GM18870 (cell line): Measurements from ENCODE around the gene ZBTB20.

Experiments
- ATAC-seq: cut with Tn5 transposase; IDR thresholded peaks from one replicate; pipeline ENCODE4 v1.9.1; 2021; ENCODE audit warnings: moderate library complexity; ENCODE audit not compliant: unreplicated experiment

Gene ZBTB20

DNA sequence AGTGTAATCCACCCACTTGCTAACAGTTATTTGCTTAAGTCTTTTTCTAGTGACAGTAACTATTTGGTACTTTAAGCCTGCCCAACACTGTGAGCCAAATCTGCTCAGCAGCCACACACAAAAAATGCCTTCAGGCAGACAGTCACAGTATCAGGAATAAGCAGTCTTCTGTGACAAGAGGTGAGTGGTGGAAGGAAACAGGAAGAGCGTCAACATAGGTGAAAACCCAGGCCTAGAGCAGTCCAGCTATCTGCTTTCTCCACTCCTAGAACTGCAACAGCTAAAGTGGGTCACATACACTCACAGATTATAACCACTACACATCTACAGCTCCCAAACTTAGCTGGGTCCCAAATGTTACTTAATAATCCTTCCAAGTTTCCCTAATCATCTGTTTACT is 213.7 kb downstream of the ZBTB20 start:
- no peak for ATAC-seq

DNA sequence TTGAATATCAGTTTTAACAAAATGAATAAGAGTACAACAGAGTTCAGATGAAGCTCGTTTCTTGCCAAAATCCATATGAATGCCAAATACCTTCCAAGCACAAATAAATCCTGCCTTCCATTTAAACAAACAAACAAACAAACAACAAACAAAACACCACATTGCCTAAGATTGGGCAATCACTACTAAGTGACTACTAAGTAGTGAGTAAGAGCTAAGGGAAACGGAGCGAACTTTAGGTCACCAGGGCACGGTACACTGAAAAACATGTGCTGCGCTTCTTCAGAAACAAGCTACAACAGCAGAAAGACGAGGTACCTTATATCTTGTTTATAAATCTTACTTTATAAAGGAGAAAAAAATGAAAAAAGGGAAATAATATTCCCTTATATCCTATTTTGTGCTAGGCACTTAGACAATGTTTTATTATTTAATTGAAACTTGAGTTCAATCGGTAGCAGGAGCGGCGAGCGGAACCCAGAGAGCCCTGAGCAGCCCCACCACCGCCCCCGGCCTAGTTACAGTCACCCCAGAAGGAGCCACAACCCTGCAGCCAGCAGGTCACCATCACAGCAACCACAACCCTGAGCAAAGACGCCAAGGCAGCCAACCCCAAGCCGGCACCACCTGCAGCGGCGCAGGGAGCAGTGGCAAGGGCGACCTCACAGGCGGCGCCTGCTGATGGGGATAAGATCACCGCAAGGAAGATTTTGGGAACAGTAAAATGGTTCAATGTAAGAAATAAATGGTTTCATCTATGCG is 216.9 kb downstream of the ZBTB20 start:
- no peak for ATAC-seq

DNA sequence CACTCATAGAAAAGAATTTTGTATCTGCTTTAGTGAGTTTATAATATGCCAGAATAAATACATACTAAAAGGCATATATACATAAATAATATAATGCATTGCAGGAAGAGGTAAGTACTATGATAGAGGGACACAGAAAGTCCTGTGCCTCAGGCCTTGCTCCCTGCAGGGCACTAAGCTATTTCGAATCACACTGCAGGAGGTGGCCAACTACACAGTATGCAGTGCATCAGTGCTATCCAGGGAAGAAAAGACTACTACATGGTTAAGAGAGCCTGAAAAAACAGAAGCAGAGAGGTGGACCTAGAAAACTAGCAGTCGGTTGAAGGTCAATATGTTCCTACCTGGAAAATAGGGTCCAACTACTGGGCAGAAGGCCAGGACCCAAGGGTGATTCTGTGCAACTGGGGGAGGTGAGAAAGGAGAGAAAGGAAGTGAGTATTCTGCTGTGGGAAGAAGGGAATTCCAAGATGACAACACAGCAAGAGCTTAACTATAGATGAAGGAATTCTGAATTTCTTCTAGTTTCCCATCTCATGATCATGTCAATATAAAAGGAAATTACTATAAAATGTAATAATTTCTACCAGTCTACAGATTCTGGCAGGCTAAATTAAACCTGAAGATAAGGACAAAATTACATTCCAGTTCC is 218.0 kb downstream of the ZBTB20 start:
- no peak for ATAC-seq

DNA sequence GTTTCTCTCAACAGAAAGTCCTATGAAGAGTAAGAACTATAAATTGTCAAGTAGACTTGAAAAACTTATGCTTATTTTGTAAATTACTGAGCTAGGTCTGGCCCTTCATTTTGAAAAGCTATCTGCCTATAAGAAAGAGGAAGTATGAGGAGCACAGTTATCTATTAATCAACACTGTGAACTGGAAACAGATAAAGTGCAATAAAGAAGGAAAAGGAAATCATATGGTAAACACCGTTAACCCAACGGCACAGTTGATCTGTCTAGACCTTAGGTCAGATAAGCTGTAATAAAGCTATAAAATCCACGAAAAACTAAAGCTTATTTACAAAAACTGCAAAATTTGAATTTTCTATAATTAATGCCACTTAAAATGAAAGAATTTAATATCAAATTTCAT is 242.5 kb downstream of the ZBTB20 start:
- ATAC-seq = no peak

DNA sequence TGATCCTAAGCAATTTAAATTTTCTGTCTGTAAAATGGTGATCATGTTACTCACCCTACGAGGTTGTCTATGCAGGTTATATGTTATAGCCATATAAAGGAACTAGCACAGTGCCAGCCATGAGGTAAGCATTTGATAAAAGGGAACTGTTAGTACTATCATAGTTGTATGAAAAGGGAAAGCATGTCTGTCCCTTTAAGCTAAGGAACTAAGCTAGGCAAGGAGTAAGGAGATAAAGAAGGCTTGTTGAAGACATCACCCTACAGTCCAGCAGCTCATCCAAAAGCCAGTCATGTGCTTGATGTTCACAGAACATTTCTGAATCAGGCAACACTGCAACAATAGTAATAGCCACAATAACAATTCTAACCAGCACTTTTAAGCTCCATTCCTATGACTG is 243.9 kb downstream of the ZBTB20 start:
- ATAC-seq = no peak

DNA sequence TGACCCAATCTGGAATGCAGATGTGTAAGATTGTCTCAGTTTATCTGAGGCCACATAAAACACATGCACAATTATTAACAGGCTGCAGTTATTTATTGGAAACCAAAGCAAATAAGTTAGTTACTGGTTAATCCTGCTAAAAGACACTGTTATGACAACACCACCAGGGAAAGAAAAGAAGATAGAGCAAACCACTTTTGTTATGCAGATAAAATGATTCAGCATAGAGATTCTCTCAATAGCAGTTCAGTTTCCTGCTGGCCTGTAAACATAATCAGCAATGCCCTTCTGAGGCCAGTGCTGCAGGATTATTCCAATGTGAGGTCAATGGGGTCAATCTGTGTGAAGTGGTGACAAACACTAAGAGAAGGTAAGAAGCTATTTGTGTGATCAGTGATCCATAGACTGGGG is 244.4 kb downstream of the ZBTB20 start:
- ATAC-seq = no peak

DNA sequence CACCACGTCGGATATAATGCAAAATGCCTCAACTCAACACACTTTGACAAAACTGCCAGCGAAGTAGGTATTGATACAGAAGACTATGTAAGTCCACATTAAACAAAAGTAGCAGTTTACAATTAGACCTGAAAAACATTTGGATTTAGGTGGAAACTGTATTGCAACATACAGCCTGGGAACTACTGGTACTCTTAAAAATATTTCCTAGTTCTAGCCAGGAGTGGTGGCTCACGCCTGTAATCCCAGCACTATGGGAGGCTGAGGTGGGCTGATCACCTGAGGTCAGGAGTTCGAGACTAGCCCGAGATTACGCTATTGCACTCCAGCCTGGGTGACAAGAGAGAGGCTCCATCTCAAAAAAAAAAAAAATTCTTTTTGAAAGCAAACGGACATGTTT is 246.2 kb downstream of the ZBTB20 start:
- ATAC-seq = no peak

DNA sequence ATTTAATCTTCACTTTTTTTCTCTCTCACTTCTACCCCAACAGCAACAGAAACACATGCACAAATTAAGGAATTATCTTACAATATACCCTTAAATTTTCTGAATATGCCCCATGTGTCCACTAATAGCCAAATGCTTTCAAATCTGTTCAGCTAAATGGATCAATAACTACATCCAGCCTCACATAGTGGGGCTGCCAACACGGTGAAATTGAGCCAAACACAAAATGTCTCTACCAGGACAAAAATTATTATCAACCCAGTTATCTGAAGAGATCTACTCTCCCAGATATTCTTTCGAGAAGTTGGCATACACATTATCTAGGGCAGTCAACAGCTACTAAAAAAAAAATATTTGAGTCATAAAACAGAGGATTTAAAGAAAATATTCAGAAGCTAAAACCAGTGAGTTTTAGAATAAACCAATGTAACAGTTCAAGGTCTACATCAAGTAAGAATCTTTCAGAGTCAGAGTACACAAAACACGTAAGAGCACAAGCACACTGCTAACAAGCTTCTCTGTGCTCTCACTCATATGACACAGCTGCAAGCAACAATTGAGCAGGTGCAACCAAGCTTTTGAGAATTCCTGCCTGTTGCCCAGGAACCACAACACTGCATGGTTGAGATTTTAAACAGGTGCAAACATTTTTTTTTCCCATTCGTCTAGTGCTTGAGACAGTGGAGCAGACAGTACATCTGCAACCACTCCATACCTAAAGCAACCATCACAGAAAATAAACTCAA is 247.7 kb downstream of the ZBTB20 start:
- ATAC-seq = no peak

DNA sequence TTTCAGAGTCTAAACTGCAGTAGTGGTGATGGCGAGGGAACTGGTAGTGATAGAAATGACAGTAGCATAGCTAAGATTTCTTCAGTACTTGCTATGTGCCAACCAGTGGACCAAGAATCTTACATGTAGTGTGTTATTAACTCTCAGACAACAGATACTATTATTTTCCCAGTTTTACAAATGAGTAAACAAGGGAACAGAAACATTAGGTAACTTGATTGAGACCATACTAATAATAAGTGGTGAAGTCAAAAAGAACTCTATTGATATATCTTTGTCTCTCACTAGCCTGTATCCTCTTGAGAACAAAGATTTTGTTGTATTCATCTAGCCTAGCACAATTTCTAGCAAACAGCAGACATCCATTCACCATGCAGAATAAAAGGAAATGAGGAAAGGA is 250.1 kb downstream of the ZBTB20 start:
- ATAC-seq = no peak

DNA sequence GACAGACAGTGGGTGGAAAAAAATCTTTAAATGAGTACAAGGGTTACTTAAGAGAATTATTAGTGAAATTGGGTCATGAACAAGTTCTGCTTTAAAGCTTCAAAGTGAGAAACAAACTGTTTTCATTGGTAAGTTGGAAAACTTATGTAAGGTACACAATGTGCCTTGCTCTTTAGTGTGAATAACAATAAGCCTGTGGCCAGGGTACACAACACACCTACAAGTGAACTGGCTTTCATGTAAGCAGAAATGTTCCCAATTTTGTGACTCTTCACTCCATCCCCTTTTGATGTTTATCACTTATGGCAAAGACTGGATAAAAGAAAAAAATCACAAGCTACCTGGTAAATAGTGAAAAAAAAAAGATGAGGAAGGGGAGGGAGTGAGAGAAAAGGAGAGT is 253.7 kb downstream of the ZBTB20 start:
- no peak for ATAC-seq

DNA sequence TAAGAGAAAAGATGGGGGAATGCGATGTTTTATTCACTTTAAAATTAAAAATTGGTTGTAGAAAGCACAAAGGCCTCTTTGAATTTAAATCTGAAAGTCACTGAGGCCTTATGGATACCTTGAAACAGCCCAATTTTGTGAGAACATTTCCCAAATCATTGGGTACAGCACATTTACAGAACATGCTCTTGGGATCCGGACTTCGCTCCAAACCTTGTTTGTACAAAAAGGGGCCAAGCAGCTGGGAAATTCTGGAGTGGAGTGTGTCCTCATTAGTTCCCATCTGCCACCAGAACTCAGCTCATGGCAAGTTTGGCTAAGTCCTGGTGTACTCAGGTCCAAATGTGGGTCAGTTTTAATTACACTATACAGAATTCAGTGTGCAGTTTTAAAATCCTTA is 254.2 kb downstream of the ZBTB20 start:
- ATAC-seq = no peak

DNA sequence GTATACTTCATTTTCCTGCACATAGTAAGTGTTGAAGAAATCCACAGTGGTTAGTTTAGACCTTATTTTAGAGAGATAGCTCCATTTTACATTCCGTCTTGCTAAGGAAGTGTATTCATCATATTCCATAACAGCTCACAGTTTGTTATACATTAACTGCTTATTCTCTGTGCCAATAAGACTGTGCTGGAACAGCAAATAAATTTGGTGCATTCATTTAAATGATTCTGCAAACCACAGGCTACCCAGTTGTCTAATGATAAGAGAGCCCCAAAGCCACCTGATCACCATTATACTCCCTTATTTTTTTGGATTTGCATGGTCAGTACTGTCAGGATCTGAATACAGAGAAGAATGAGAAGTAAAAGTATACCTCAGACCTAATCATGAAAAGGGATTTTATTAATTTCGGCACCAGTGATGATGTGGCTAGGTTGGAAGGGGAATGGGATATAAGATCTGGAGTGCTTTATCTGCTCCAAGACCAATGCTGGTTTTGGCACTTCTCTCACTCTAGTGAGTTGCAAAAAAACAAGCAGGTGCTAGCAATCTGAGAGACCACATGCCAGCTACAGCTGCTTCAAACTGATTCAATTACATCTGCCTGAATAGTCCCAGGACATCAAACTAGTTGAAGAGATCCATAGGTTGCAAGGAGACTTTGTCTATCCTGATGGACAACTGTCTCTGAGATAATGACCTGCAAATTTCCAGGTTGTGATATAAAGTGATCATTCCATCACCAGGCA is 254.8 kb downstream of the ZBTB20 start:
- ATAC-seq = no peak

DNA sequence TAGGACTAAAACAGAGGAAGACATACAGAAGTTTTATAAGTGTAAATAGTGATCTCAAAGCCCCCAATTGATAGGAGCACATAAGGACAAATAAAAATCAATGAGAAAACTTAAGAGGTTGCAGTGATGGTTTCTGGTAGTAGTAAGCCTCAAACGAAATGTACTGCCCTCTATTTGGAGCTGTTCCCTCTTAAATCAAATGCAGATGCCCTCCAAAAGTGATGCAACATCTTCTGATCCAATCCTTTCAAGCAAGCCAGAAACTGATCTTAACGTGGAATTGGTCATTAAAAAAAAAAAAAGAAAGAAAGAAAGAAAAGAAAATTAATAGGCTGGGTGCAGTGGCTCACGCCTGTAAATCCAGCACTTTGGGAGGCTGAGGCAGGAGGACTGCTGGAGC is 259.3 kb downstream of the ZBTB20 start:
- no peak for ATAC-seq

DNA sequence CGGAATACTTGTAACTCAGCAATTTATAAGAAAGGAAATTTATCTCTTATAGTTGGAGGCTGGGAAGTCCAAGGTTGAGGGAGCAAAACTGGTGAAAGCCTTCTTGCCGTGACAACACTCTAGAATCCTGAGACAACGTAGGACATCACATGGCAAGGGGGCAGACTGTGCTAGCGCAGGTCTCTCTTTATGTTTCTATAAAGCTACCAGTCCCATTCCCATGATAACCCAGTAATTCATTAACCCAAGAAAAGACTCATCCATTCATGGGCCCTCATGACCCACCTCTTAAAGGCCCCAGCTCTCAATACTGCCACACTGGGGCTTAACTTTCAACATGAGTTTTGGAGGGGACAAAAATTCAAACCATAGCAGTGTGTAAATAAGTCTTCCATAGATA is 260.2 kb downstream of the ZBTB20 start:
- ATAC-seq = no peak

DNA sequence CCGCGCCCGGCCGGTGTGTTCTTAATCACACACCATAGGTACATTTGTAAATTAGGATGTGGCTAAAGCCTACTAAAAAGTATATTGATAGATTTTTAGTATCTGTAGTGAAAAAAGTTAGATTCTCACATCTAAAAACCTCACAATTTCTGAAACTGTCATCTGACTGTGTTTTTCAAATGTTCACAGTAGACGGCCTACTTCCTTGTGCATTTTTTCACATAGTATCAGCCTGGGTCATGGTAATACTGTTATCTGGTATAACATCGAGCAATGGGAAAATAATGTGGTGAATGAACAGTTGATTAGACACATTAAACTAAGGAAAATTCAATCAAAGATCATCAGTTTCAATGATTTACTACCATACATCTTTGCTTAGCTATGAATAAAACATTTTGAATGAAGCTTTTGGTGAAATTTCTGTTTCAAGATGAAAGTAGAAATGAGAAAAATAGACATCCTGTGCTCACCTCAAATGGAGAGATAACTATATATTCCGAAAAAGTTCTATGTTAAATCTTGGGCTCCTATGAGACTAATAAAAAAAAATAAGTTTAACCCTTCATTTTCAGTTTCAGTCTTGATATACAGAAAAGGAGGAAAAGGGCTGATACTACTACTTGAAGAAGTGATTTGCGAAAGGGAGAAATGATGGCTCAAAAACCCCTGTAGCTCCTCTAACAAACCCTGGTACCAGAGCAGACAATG is 262.7 kb downstream of the ZBTB20 start:
- ATAC-seq = no peak

DNA sequence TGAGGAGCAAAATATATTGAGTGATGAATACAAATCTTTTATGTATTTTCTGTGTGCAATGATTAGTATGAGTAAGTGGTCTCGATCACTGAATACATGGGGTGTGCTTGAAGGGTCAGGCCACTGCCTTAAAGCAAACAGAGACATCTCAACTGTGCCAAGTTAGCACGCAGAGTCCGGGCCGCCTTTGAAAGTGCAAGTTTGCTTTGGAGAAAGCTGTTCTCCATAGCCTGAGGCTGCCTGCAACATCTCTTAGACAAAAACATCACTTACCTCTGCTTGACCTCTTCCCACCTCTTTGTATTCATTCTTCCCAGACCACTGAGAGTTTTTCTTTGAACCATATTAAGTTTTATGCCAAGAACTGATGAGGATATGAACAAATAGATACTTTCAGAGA is 267.0 kb downstream of the ZBTB20 start:
- ATAC-seq = no peak

DNA sequence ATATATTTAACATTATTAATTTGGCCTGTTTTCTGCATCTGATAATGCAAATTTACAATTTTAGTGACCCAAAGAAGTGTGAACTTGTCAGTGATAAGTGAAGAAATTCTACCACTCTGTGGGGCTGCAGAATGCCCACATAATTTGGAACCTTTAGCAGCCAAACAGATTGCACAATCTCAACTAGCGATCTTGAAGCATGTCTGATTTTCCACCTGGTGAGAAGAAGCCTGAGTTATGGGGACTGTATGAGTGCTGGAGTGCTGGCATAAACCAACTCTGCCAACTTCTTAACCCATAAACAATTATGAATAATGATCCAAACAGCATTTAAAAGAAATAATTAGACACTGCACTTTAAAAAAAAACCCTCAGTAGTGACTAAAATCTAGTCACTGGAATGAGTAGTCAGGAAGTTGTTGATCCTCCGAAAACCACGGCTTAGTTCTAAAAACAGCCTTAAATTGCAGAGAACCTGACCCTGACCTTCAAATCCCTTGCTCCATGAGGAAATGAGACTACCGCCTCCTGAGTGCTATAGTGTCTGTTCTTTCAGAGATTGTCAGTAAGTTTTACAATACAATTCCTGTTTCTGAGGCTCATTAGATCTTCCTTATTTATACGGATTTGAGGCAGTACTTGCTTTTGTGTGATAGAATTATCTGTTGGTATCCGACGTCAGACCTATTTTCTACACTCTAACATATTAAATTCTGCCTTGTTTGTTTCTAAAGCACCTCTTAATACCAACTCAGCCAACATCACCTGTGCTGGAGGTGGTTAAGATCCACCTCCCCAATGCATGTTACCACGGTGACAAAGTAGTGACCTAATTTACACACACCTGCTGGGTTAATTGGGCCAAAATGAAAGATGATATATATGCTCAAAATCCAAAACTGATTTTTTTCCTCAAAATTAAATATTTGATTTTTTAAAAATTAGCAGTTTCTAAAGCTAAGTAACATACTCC is 267.7 kb downstream of the ZBTB20 start:
- peak; percentile 91 for ATAC-seq

DNA sequence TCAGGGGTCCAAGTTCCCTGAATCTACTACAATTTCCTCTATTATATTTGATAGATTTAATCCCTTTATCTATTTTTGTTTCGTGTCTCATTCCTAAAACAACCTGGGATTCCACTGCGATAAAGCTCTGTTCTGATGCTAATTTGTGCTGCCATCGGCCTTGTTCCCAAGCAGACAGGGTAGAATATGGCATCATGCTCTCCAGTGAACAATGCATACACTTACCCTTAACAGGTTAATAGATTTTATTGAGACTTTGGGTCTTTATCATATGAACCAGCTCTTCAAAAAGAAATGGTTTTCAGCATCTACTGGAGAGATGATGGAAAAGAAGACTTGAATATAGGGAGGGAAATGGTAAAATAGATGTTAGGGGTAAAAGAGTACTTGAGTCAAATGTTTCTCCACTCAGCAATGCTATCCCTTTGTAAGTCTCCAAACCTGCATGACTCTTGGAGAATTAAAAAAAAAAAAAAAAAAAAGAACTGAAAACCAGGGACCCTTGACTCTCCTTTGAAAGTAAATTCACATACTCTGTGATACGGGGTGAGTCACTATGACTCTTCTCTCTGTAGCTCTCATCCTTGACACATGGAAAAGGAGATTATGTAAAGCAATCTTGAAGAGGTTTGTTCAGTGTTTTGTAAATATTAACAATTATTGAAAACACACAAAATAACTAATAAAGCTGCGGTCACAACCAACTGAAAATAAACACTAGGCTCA is 268.8 kb downstream of the ZBTB20 start:
- ATAC-seq = no peak
